Chondrocyte (in vitro differentiated cells): Measurements from ENCODE around the gene BTNL2. TPM values are rescaled to one million over a fixed set of nuclear protein-coding genes. Genes with fewer than 3 reads are reported as not detected.

ENCODE experiments used
- DNase-seq: peaks from one replicate; pipeline ENCODE4 v3.0.0; 2021; ENCODE audit warnings: mixed read lengths, low spot score
- H3K27ac Mint-ChIP-seq: one replicate; pipeline ENCODE4 v1.8.0; 2021; ENCODE audit warnings: mild to moderate bottlenecking, moderate library complexity, mixed read lengths; ENCODE audit not compliant: unreplicated experiment
- H3K27me3 Mint-ChIP-seq: 2 replicates; pipeline ENCODE4 v1.8.0; 2021; ENCODE audit warnings: low read depth, mixed read lengths
- H3K36me3 Mint-ChIP-seq: 2 replicates; pipeline ENCODE4 v1.8.0; 2021; ENCODE audit warnings: low read depth, mixed read lengths
- H3K4me1 Mint-ChIP-seq: 2 replicates; pipeline ENCODE4 v1.8.0; 2021; ENCODE audit warnings: low read depth, mild to moderate bottlenecking, mixed read lengths
- H3K4me3 Mint-ChIP-seq: one replicate; pipeline ENCODE4 v1.8.0; 2021; ENCODE audit warnings: mild to moderate bottlenecking, moderate library complexity, mixed read lengths; ENCODE audit not compliant: unreplicated experiment
- H3K9me3 Mint-ChIP-seq: 2 replicates; pipeline ENCODE4 v1.8.0; 2021; ENCODE audit warnings: low read depth, mixed read lengths
- total RNA-seq: library from RNA; stranded (reverse); gene quantifications from 3 replicates; pipeline ENCODE4 v1.2.1, GENCODE V29; 2021
- TF ChIP-seq, protein P1 (sequence below): fragments of 200-600 bp; sonication (generic); IDR thresholded peaks from 2 replicates; pipeline ENCODE4 v1.5.0; 2021; ENCODE audit warnings: antibody characterized with exemption, mild to moderate bottlenecking, moderate library complexity

The BTNL2 gene
- total RNA-seq, 1 donor from 2014 or later = not detected

DNA sequence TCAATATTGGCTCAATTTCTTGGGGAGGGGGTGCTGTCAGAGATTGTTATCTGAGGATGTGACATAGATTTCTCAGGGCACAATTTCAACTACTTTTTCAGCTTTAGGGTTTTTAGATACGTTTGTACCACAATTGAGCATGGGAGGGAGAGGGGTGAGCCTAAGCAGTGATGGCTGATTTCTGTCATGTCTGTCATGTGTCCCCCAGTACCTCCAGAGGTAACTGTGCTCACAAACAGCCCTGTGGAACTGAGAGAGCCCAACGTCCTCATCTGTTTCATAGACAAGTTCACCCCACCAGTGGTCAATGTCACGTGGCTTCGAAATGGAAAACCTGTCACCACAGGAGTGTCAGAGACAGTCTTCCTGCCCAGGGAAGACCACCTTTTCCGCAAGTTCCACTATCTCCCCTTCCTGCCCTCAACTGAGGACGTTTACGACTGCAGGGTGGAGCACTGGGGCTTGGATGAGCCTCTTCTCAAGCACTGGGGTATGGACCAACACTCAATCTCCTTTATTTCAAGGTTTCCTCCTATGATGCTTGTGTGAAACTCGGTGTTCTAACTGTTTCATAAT, 36.1 kb upstream of the BTNL2 start:
- Mint-ChIP-seq H3K9me3 (no peaks in the 10 kb centered on the region), H3K36me3 (no peaks in the 10 kb centered on the region), H3K27ac (no peak overlapping the region), H3K4me1 (no peaks in the 10 kb centered on the region), H3K27me3 (peaks cover 9% of the 10 kb centered on the region), H3K4me3 (no peak overlapping the region)
- DNase-seq = no peak
- TF ChIP-seq, protein P1, sequence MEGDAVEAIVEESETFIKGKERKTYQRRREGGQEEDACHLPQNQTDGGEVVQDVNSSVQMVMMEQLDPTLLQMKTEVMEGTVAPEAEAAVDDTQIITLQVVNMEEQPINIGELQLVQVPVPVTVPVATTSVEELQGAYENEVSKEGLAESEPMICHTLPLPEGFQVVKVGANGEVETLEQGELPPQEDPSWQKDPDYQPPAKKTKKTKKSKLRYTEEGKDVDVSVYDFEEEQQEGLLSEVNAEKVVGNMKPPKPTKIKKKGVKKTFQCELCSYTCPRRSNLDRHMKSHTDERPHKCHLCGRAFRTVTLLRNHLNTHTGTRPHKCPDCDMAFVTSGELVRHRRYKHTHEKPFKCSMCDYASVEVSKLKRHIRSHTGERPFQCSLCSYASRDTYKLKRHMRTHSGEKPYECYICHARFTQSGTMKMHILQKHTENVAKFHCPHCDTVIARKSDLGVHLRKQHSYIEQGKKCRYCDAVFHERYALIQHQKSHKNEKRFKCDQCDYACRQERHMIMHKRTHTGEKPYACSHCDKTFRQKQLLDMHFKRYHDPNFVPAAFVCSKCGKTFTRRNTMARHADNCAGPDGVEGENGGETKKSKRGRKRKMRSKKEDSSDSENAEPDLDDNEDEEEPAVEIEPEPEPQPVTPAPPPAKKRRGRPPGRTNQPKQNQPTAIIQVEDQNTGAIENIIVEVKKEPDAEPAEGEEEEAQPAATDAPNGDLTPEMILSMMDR = no peak

DNA sequence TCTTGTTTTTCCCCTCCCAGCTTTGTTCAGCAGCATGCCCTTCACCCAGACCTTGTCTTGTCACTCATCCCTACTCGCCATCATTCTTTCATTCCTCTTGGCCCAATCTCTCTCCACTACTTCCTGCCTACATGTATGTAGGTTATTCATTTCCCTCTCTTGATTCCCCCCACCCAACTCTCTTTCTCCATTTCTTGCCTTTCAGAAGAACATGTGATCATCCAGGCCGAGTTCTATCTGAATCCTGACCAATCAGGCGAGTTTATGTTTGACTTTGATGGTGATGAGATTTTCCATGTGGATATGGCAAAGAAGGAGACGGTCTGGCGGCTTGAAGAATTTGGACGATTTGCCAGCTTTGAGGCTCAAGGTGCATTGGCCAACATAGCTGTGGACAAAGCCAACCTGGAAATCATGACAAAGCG, 35.3 kb upstream of the BTNL2 start:
- no peak for DNase-seq
- TF ChIP-seq, protein P1 = no peak
- H3K4me3 Mint-ChIP-seq = no peak overlapping the region
- no peaks in the 10 kb centered on the region for H3K36me3 Mint-ChIP-seq
- no peak overlapping the region for H3K27ac Mint-ChIP-seq
- peaks cover 9% of the 10 kb centered on the region for H3K27me3 Mint-ChIP-seq
- H3K4me1 Mint-ChIP-seq = no peaks in the 10 kb centered on the region
- no peaks in the 10 kb centered on the region for H3K9me3 Mint-ChIP-seq

DNA sequence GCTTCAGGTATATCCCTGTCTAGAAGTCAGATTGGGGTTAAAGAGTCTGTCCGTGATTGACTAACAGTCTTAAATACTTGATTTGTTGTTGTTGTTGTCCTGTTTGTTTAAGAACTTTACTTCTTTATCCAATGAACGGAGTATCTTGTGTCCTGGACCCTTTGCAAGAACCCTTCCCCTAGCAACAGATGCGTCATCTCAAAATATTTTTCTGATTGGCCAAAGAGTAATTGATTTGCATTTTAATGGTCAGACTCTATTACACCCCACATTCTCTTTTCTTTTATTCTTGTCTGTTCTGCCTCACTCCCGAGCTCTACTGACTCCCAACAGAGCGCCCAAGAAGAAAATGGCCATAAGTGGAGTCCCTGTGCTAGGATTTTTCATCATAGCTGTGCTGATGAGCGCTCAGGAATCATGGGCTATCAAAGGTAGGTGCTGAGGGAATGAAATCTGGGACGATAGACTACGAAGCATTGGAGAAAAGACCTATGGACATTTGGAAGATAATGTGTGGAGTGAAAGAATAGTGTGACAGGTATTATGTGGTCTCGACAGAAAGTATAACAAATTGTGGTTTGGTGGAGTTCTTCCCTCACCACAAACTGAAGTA, 32.7 kb upstream of the BTNL2 start, which contains the start of gene HLA-DRA:
HLA-DRA (plus strand) TSS at position 286 of the 613 bp plus-strand sequence; CDS start at position 350, 64 bp downstream.
- no peak for DNase-seq
- Mint-ChIP-seq H3K4me1 (no peaks in the 10 kb centered on the region), H3K9me3 (no peaks in the 10 kb centered on the region), H3K4me3 (no peak within 1 kb of the TSS), H3K27ac (no peak within 1 kb of the TSS), H3K36me3 (no peaks in the 10 kb centered on the region), H3K27me3 (peaks cover 12% of the 10 kb centered on the region)
- TF ChIP-seq, protein P1 = no peak

DNA sequence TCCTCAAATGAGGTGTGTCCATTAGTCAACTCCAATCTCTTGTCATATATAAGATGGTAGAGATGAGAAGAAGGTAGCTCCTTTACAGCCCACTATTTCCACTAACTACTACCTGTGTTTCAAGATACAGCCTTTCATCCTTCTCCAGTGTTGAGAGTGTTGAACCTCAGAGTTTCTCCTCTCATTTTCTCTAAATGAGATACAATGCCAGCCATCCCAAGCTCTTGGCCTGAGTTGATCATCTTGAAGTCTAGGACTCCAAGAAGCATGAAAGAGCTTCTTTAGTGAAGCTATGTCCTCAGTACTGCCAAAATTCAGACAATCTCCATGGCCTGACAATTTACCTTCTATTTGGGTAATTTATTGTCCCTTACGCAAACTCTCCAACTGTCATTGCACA, 32.2 kb upstream of the BTNL2 start:
- peaks cover 12% of the 10 kb centered on the region for H3K27me3 Mint-ChIP-seq
- H3K36me3 Mint-ChIP-seq = no peaks in the 10 kb centered on the region
- TF ChIP-seq, protein P1 = no peak
- no peaks in the 10 kb centered on the region for H3K9me3 Mint-ChIP-seq
- H3K27ac Mint-ChIP-seq = no peak overlapping the region
- H3K4me1 Mint-ChIP-seq = no peaks in the 10 kb centered on the region
- DNase-seq = no peak
- no peak overlapping the region for H3K4me3 Mint-ChIP-seq

DNA sequence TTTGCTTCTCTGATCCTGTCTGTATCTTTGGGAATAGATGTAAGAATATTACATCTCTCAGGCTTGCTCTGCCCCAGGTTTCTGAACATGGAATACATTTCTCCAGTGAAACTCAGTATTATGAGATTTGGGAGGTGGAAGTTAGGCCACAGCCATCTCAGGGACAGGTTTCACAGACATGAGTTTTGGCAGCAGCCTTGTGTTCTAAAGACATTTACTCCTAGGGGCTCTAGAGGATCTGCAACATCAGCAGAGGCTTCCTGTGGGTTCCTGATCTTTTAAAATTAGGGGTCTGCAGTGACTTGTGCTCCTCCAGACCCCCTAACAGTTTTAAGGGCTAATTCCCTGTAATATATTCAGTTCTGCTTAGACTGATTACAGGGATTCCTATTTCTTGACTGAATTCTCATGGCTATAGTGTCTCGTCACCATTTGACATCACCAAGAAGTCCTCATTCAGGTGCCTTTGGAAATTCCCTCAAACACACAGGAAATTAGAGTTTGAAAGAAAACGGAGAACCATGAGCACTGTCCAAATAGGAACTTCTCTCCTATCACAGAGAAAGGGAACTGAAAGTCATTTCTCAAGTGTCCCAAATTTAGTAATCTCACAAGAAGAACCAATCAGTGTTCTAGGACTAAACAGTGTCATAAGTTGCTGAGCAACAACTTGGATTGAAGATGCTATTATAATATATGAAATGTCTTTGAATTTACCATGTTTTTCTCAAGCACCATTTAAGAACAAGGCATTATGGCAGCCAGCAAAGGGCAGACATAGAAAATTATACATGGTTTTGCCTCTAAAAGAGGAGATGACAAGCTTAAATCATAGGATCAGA, 30.2 kb upstream of the BTNL2 start:
- H3K27me3 Mint-ChIP-seq = peaks cover 12% of the 10 kb centered on the region
- H3K4me1 Mint-ChIP-seq = no peaks in the 10 kb centered on the region
- H3K4me3 Mint-ChIP-seq = no peak overlapping the region
- H3K9me3 Mint-ChIP-seq = no peaks in the 10 kb centered on the region
- H3K36me3 Mint-ChIP-seq = no peaks in the 10 kb centered on the region
- TF ChIP-seq, protein P1 = no peak
- no peak overlapping the region for H3K27ac Mint-ChIP-seq
- DNase-seq = no peak
